AML-193 (cell line): ENCODE results near the gene COL6A6.
"Not testable (repeated sequence)": the region's sequence is repeated elsewhere in the genome, so short reads cannot be mapped to it uniquely, and the experiment has no call there.

Experiments used
- DNase-seq, 2 experiments: peaks; one replicate each; lab custom pipeline; 2025; lab: John Stamatoyannopoulos, UW

The COL6A6 gene

DNA sequence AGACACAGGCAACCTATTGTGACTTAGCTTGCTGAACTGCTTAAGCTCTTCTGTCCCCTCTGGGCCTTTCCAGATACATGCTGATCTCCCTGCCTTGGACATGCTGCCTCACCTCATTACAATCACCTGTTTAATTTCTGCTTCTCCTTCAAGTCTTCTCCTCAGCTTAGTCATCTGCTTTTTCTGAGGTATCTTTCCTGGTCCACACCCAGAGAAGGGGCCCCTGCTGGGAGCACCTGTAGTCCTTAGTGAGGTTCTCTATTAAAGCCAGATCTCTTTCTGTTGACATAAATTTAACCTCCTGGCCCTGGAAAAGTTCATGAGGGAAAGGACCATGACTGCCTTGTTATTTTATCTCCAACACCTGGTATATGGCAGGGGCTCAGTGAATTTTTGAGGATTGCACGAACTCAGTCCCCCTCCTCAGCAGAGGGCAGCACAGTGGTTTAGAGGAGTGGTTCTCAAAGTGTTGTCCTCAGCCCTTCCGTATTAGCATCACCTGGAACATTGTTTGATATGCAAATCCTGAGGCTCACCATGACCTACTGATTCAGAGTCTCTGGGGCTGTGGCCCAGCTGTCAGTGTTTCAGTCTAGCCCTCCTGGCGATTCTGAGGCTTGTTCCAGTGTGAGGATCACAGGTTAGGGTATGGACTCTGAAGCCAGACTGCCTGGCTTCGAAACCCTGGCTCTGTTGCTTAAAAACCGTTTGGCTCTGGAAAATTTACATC, 12.7 kb downstream of the COL6A6 start:
- DNase-seq: no peak

GRCh38 chr3:130533247-130533646, 16.3 kb downstream of the COL6A6 start:
- no peak for DNase-seq

- no peak for DNase-seq
Measured at GRCh38 chr3:130537673-130538304, 20.8 kb downstream of the COL6A6 start.

DNA sequence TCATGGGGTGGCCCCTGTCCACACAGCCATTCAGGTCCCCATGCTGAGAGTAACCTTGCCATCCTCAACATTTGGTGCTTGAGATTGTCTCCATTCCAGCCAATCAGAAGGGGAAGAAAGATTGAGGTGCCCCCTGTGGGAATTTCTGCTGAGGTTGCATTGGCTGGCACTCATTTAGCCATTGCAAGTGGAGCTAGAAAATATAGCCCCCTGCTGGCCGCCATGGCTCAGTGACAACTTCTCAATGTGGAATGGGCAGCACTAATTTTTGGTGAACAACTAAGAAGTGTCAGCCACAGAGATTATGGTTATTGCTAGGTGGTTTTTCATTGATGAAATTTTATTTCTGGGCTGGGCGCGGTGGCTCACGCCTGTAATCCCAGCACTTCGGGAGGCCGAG, 22.0 kb downstream of the COL6A6 start:
- DNase-seq: peak; percentile 53

GRCh38 chr3:130543322-130543721, 26.3 kb downstream of the COL6A6 start:
- DNase-seq: no peak

GRCh38 chr3:130546920-130547679, 30.1 kb downstream of the COL6A6 start:
- no peak for DNase-seq

GRCh38 chr3:130547680-130548065, 30.7 kb downstream of the COL6A6 start:
- not testable (repeated sequence) for DNase-seq

- DNase-seq: no peak
Measured at GRCh38 chr3:130548356-130548755, 31.4 kb downstream of the COL6A6 start.

DNA sequence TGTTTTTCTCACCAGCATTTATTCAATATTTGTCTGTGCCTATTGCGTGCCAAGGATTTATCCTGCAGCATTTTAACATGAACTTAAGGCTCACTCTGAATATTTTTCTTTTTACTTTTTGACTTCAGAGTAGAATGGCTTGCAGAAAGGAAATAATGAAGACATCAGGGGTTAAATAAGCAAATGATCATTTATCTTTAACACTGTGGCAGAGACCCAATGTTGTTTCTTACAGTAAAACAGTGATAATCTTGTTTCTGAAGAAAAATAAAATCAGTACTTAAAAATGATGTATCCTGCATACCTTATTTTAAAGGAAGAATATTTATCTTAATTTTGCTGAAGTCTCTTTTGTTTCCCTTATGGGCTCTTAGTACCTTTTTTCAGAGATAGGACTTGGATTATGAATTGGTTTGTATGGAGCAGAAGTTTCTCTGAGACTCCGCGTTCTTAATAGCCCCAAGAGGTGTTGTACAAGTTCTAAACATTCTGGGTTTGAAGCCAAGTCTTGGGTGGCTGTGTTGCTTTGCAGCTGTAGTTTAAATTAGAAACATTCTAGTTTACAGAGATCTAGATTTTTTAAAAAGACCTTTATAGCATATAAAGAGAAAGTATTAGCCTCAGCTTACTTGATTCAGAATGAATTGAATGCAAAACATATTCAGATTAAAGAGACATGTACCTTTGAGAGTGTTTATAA, 40.5 kb downstream of the COL6A6 start:
- no peak for DNase-seq

GRCh38 chr3:130558366-130558765, 41.4 kb downstream of the COL6A6 start:
- no peak for DNase-seq

DNA sequence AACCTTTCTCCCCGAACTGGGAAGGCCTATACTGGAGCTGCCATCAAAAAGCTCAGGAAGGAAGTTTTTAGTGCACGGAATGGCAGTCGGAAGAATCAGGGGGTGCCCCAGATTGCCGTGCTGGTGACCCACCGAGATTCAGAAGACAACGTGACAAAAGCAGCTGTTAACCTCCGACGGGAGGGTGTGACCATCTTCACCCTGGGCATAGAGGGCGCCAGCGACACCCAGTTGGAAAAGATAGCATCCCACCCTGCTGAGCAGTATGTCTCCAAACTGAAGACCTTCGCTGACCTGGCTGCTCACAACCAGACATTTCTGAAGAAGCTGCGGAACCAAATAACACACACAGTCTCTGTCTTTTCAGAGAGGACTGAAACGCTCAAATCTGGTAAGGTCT, 48.2 kb downstream of the COL6A6 start:
- no peak for DNase-seq
